Activated CD4-positive, alpha-beta T cell treated with anti-CD3 and anti-CD28 coated beads for 36 hours (primary cell): ENCODE results near the gene SSBP4. TPM values are rescaled to one million over a fixed set of nuclear protein-coding genes. Genes with fewer than 3 reads are reported as not detected.
A peak's percentile ranks its signal among the peaks of the same experiment; 100 is the strongest.
"Not testable (repeated sequence)": the region's sequence is repeated elsewhere in the genome, so short reads cannot be mapped to it uniquely, and the experiment has no call there.

Source experiments
- ATAC-seq: fragments of 200-7000 bp; cut with Tn5 transposase; one replicate; pipeline ENCODE4 v1.10.0; 2021; ENCODE audit warnings: mild to moderate bottlenecking, moderate library complexity
- CTCF ChIA-PET: fragments of 350-600 bp; sonication (Branson Sonifier 250); formaldehyde crosslinking; loops from one replicate; lab custom pipeline; 2021; ENCODE audit warnings: antibody characterized with exemption; lab: Charles Lee
- POLR2A ChIA-PET: fragments of 350-600 bp; sonication (Branson Sonifier 250); formaldehyde crosslinking; loops from one replicate; lab custom pipeline; 2021; ENCODE audit warnings: antibody characterized with exemption, inconsistent platforms; lab: Charles Lee
- DNase-seq: peaks from one replicate; pipeline ENCODE4 v3.0.0-alpha.2; 2020
- H3K27ac Mint-ChIP-seq: one replicate; pipeline ENCODE4 v1.8.0; 2021; ENCODE audit warnings: mixed read lengths
- H3K27me3 Mint-ChIP-seq: one replicate; pipeline ENCODE4 v1.8.0; 2021; ENCODE audit warnings: mixed read lengths
- H3K36me3 Mint-ChIP-seq: one replicate; pipeline ENCODE4 v1.8.0; 2021; ENCODE audit warnings: low read depth, mixed read lengths
- H3K4me1 Mint-ChIP-seq: one replicate; pipeline ENCODE4 v1.8.0; 2021; ENCODE audit warnings: mixed read lengths
- H3K4me3 Mint-ChIP-seq: one replicate; pipeline ENCODE4 v1.8.0; 2021; ENCODE audit warnings: mild to moderate bottlenecking, moderate library complexity, mixed read lengths
- H3K9me3 Mint-ChIP-seq: one replicate; pipeline ENCODE4 v1.8.0; 2021; ENCODE audit warnings: low read depth, mixed read lengths
- intact Hi-C, 2 experiments: fragments of 100-400 bp; cut with DNase I in 1 of 2; cut with micrococcal nuclease in 1 of 2; formaldehyde crosslinking; loops; one replicate each; pipeline versions ENCODE4 v1.14.2 to v1.15.1; 2022 to 2024; cut with DNase I, micrococcal nuclease
- total RNA-seq, 2 experiments: library from RNA; stranded (reverse); gene quantifications; one replicate each; pipeline ENCODE4 v1.2.3, GENCODE V29; 2021

The SSBP4 gene
- 10 to 100 TPM; 71.7 to 79.3 TPM for total RNA-seq

GRCh38 chr19:18419195-18419698, at the start of gene SSBP4:
Gene SSBP4, plus strand, starts transcription at chr19:18419398. Its CDS starts 251 bp downstream, at chr19:18419649.
- H3K4me1 Mint-ChIP-seq: peaks cover 79% of the 10 kb centered on the region
- peaks cover 23% of the 10 kb centered on the region for H3K27me3 Mint-ChIP-seq
- peak within 1 kb of the TSS; percentile 90 for H3K4me3 Mint-ChIP-seq
- ATAC-seq (peak; percentile 45), DNase-seq (peak; percentile 82)
- no peaks in the 10 kb centered on the region for H3K9me3 Mint-ChIP-seq
- H3K27ac Mint-ChIP-seq: peak within 1 kb of the TSS; percentile 80
- H3K36me3 Mint-ChIP-seq: peaks cover 2% of the 10 kb centered on the region
- POLR2A ChIA-PET: interaction anchor here (0.8 to 2.5 kb wide), 4 partner anchors 9 to 140 kb away, joined by 4 to 10 read pairs (median 6); partner anchors contain the start of gene JUND
- CTCF ChIA-PET: interaction anchor here (0.7 to 6.4 kb wide), 9 partner anchors 10 to 227 kb away, joined by 3 to 48 read pairs (median 3); partner anchors contain the start of gene MPV17L2
- intact Hi-C loops: loop anchor here (1.0 to 5.0 kb wide), 6 partner anchors 18 to 266 kb away; partner anchors contain the start of genes PIK3R2 (in 1 of the 2) and RAB3A (in 1 of the 2)

DNA sequence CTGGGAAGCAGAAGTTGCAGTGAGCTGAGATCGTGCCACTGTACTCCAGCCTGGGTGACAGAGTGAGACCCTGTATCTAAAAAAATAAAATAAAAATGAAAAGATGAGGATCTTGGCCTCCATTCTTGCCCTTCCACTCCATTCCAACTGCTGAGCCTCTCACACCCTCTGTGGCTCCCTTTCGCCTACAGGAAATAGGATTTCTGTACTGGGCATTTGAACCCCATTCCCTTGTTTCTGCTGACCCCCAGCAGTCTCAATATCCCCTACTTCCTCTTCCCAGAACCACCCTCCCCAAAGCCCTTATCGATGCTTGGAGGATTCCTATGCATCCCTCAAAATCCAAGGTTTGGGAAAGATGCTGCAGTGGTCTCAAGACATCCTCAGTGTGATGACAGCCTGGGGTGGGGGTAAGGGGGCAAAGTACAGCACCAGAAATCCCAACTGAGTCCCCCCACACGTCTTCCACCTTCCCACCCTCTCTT, 45.7 kb upstream of the SSBP4 start:
- ChIA-PET CTCF (no interaction called here), POLR2A (no interaction called here)
- no peak for ATAC-seq
- Mint-ChIP-seq H3K4me1 (peaks cover 8% of the 10 kb centered on the region), H3K27ac (peak overlapping the region; percentile 48), H3K9me3 (no peaks in the 10 kb centered on the region), H3K4me3 (no peak overlapping the region), H3K36me3 (no peaks in the 10 kb centered on the region), H3K27me3 (peaks cover 6% of the 10 kb centered on the region)
- DNase-seq: no peak
- intact Hi-C loops: no loop called here

DNA sequence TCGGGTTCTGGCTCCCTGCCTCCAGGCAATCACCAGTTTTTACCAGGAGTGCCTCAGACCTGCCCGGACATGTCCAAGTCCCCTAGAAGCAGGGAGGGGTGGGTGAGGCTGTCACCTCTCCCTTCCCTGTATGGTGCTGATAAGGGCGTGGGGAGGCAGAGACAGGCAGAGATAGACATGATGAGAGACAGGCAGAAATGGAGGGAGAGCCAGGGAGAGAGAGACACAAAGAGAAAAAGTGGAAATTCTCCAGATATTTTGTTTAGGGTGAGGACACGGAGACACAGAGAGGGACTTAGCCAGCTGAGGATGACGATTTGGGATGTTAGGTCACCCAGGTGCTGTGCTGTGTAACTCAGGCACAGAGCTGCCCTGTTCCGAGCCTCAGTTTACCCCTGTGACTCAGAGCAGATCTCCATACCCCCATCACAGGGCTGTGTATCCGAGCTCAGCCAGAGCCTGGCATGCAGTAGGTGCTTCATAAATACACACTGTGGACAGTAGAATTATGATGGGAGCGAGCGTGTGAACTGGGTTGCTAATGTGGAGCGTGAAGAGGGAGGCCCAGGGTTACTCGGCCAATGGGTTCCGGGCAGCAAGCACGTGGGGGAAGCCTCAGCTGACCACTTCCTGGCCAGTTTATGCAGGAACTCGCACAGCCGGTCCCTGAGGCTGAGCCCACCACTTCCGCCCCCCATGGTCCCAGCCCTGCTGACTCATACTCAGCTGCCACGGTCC, 45.1 kb upstream of the SSBP4 start:
- Mint-ChIP-seq H3K27ac (peak overlapping the region; percentile 48), H3K36me3 (no peaks in the 10 kb centered on the region), H3K9me3 (no peaks in the 10 kb centered on the region), H3K27me3 (peaks cover 6% of the 10 kb centered on the region), H3K4me3 (no peak overlapping the region), H3K4me1 (peaks cover 8% of the 10 kb centered on the region)
- DNase-seq (peak; percentile 73), ATAC-seq (peak; percentile 84)
- CTCF ChIA-PET: no interaction called here
- POLR2A ChIA-PET: interaction anchor here (0.6 kb wide), 1 partner anchor 198 kb away, joined by 3 read pairs; the partner anchor contains the start of gene UBA52
- intact Hi-C loops: no loop called here

DNA sequence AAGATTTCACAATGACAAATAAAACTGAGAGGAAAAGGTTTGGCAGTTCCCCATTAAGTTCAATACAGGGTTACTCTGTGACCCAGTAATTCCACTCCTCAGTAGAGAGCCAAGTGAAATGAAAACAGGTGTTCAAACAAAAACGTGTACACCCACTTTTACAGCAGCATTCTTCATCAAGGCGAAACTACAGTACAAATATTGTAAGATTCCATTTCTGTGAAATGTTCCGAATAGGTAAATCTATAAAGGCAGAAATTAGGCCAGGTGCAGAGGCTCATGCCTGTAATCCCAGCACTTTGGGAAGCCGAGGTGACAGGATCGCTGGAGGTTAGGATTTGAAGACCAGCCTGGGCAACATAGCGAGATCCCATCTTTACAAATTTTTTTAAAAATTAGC, 42.2 kb upstream of the SSBP4 start:
- H3K27me3 Mint-ChIP-seq: peaks cover 6% of the 10 kb centered on the region
- ChIA-PET CTCF (no interaction called here), POLR2A (no interaction called here)
- ATAC-seq (no peak), DNase-seq (no peak)
- no peaks in the 10 kb centered on the region for H3K36me3 Mint-ChIP-seq
- H3K27ac Mint-ChIP-seq: no peak overlapping the region
- peaks cover 8% of the 10 kb centered on the region for H3K4me1 Mint-ChIP-seq
- H3K9me3 Mint-ChIP-seq: no peaks in the 10 kb centered on the region
- intact Hi-C loops: no loop called here
- no peak overlapping the region for H3K4me3 Mint-ChIP-seq

GRCh38 chr19:18379803-18380747, 39.1 kb upstream of the SSBP4 start:
- intact Hi-C loops: no loop called here
- H3K27me3 Mint-ChIP-seq: peaks cover 7% of the 10 kb centered on the region
- CTCF ChIA-PET: interaction anchor here (0.6 to 1.4 kb wide), 6 partner anchors 8 to 48 kb away, joined by 3 to 6 read pairs (median 3); no protein-coding TSS in a partner anchor
- H3K9me3 Mint-ChIP-seq: no peaks in the 10 kb centered on the region
- POLR2A ChIA-PET: no interaction called here
- ATAC-seq: no peak
- no peak overlapping the region for H3K27ac Mint-ChIP-seq
- DNase-seq: no peak
- H3K36me3 Mint-ChIP-seq: no peaks in the 10 kb centered on the region
- no peaks in the 10 kb centered on the region for H3K4me1 Mint-ChIP-seq
- no peak overlapping the region for H3K4me3 Mint-ChIP-seq

- no peak for ATAC-seq
- Mint-ChIP-seq H3K4me1 (no peaks in the 10 kb centered on the region), H3K9me3 (no peaks in the 10 kb centered on the region), H3K27me3 (peaks cover 14% of the 10 kb centered on the region), H3K27ac (no peak overlapping the region), H3K4me3 (no peak overlapping the region), H3K36me3 (no peaks in the 10 kb centered on the region)
- intact Hi-C loops: no loop called here
- ChIA-PET POLR2A (no interaction called here), CTCF (interaction anchor here (0.7 to 1.4 kb wide), 3 partner anchors 12 to 44 kb away, joined by 3 to 6 read pairs (median 3); no protein-coding TSS in a partner anchor)
- no peak for DNase-seq
These were observed 38.4 kb upstream of the SSBP4 start for GRCh38 chr19:18380843-18381242.

- DNase-seq, H3K36me3 Mint-ChIP-seq, H3K9me3 Mint-ChIP-seq, ATAC-seq, POLR2A ChIA-PET, intact Hi-C loops, H3K4me1 Mint-ChIP-seq, H3K27ac Mint-ChIP-seq, H3K4me3 Mint-ChIP-seq: not testable (repeated sequence)
- CTCF ChIA-PET: interaction anchor here (0.7 kb wide), 2 partner anchors 24 to 705 kb away, joined by 3 read pairs; no protein-coding TSS in a partner anchor
- peaks cover 34% of the 10 kb centered on the region for H3K27me3 Mint-ChIP-seq
These were observed 35.6 kb upstream of the SSBP4 start for GRCh38 chr19:18383622-18384021.

GRCh38 chr19:18384775-18385174, 34.4 kb upstream of the SSBP4 start:
- POLR2A ChIA-PET: no interaction called here
- Mint-ChIP-seq H3K36me3 (no peaks in the 10 kb centered on the region), H3K9me3 (no peaks in the 10 kb centered on the region), H3K27me3 (peaks cover 43% of the 10 kb centered on the region), H3K4me1 (peaks cover 4% of the 10 kb centered on the region), H3K27ac (no peak overlapping the region), H3K4me3 (no peak overlapping the region)
- intact Hi-C loops: loop anchor here in 1 of 2 experiments (5.0 kb wide), 1 partner anchor 38 kb away; no protein-coding TSS in a partner anchor
- no peak for DNase-seq
- CTCF ChIA-PET: interaction anchor here (0.7 to 1.1 kb wide), 3 partner anchors 35 to 123 kb away, joined by 3 to 4 read pairs (median 3); no protein-coding TSS in a partner anchor
- no peak for ATAC-seq

DNA sequence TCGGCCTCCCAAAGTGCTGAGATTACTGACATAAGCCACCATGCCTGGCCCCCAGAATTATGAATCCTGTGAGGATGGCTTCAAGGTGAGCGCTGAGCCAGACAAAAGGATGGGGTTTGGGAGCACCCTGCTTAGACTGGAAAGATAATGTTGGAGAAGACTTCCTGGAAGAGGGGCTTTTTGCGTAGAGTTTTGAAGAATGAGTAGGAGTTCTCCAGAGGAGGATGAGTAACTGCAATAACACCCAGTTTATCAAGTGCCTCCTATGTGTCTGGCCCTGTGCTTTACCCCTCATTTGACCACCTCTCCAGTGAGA, 33.9 kb upstream of the SSBP4 start:
- ATAC-seq (no peak), DNase-seq (no peak)
- Mint-ChIP-seq H3K4me3 (no peak overlapping the region), H3K4me1 (peaks cover 4% of the 10 kb centered on the region), H3K27me3 (peaks cover 43% of the 10 kb centered on the region), H3K27ac (no peak overlapping the region), H3K36me3 (no peaks in the 10 kb centered on the region), H3K9me3 (no peaks in the 10 kb centered on the region)
- intact Hi-C loops: loop anchor here in 1 of 2 experiments (5.0 kb wide), 1 partner anchor 37 kb away; no protein-coding TSS in a partner anchor
- POLR2A ChIA-PET: no interaction called here
- CTCF ChIA-PET: interaction anchor here (0.6 to 1.0 kb wide), 4 partner anchors 25 to 444 kb away, joined by 3 to 4 read pairs (median 3); no protein-coding TSS in a partner anchor

DNA sequence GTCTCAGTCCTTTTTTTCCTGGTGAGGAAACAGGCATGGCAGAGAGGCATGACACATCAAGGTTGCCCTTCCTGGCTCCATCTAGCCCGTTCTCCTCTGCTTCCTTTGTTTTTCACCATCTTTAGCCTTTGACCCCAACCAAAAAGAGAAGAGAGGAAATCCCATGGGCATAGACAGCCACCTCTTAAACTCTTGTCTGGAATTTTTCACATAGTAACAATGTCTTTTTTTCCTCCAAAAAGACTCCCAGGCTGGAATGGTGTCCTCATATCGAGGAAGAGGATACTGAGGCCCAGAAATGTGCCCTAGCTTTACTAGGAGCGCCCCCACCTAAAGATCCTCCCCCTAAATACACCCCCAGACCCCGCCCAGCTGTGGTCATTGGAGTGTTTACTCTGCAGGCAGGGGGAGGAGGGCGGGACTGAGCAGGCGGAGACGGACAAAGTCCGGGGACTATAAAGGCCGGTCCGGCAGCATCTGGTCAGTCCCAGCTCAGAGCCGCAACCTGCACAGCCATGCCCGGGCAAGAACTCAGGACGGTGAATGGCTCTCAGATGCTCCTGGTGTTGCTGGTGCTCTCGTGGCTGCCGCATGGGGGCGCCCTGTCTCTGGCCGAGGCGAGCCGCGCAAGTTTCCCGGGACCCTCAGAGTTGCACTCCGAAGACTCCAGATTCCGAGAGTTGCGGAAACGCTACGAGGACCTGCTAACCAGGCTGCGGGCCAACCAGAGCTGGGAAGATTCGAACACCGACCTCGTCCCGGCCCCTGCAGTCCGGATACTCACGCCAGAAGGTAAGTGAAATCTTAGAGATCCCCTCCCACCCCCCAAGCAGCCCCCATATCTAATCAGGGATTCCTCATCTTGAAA, 33.3 kb upstream of the SSBP4 start, which contains the start of gene GDF15:
Gene GDF15 (plus strand): TSS at position 484 of the 868 bp plus-strand sequence. CDS start 32 bp downstream, at position 516.
- POLR2A ChIA-PET: interaction anchor here (0.6 kb wide), 1 partner anchor 649 kb away, joined by 3 read pairs; no protein-coding TSS in a partner anchor
- Mint-ChIP-seq H3K27ac (no peak within 1 kb of the TSS), H3K4me3 (no peak within 1 kb of the TSS), H3K36me3 (no peaks in the 10 kb centered on the region), H3K4me1 (peaks cover 4% of the 10 kb centered on the region), H3K27me3 (peaks cover 47% of the 10 kb centered on the region), H3K9me3 (no peaks in the 10 kb centered on the region)
- CTCF ChIA-PET: interaction anchor here (0.6 to 4.9 kb wide), 6 partner anchors 22 to 443 kb away, joined by 3 to 48 read pairs (median 4); partner anchors contain the start of gene SSBP4
- ATAC-seq (no peak), DNase-seq (peak; percentile 68)
- intact Hi-C loops: loop anchor here in 1 of 2 experiments (5.0 kb wide), 1 partner anchor 36 kb away; no protein-coding TSS in a partner anchor
